Stomach smooth muscle (tissue), 2 donors: ENCODE results near the gene LMOD1.

ENCODE experiments used
- H3K27ac ChIP-seq: one replicate; pipeline ENCODE4 v1.7.0; 2013; ENCODE audit warnings: mild to moderate bottlenecking, low read length, inconsistent platforms
- H3K27me3 ChIP-seq, 2 donors: one replicate each; pipeline ENCODE4 v1.7.0; 2013; ENCODE audit warnings: low read length in 2 of 2; ENCODE audit not compliant: insufficient read depth in 2 of 2, control insufficient read depth in 1 of 2
- H3K36me3 ChIP-seq, 2 donors: one replicate each; pipeline ENCODE4 v1.7.0; 2013; ENCODE audit warnings: low read length in 2 of 2; ENCODE audit not compliant: control insufficient read depth in 2 of 2, insufficient read depth in 2 of 2
- H3K4me1 ChIP-seq: one replicate; pipeline ENCODE4 v1.7.0; 2013; ENCODE audit warnings: low read length; ENCODE audit not compliant: control insufficient read depth, insufficient read depth
- H3K4me3 ChIP-seq, 2 donors: one replicate each; pipeline ENCODE4 v1.7.0; 2013; ENCODE audit warnings: low read length in 2 of 2
- H3K9ac ChIP-seq, 2 donors: one replicate each; pipeline ENCODE4 v1.7.0; 2013; ENCODE audit warnings: low read length in 2 of 2, mild to moderate bottlenecking in 1 of 2
- H3K9me3 ChIP-seq, 2 donors: one replicate each; pipeline ENCODE4 v1.7.0; 2013; ENCODE audit warnings: low read length in 2 of 2; ENCODE audit not compliant: control insufficient read depth in 2 of 2
- donor health status: healthy.
- donor health status: Pancreatic carcinoma.

Gene LMOD1

GRCh38 chr1:201893431-201893830 lies 52.9 kb downstream of the LMOD1 start:
- no peaks in the 10 kb centered on the region for H3K27me3 ChIP-seq
- H3K9ac ChIP-seq: peak overlapping the region in 1 of 2 donors; percentile 21
- peak overlapping the region; percentile 94 for H3K27ac ChIP-seq
- peaks cover 77% of the 10 kb centered on the region for H3K4me1 ChIP-seq
- no peaks in the 10 kb centered on the region for H3K9me3 ChIP-seq
- peaks cover 10 to 19% of the 10 kb centered on the region in 2 donors for H3K36me3 ChIP-seq
- H3K4me3 ChIP-seq: no peak overlapping the region

GRCh38 chr1:201892211-201892610 lies 54.1 kb downstream of the LMOD1 start:
- Histone ChIP-seq H3K9ac (no peak overlapping the region), H3K9me3 (no peaks in the 10 kb centered on the region), H3K27ac (peak overlapping the region; percentile 49), H3K27me3 (no peaks in the 10 kb centered on the region), H3K4me3 (no peak overlapping the region), H3K4me1 (peaks cover 72% of the 10 kb centered on the region), H3K36me3 (peaks cover 0 to 9% of the 10 kb centered on the region in 2 donors)

DNA sequence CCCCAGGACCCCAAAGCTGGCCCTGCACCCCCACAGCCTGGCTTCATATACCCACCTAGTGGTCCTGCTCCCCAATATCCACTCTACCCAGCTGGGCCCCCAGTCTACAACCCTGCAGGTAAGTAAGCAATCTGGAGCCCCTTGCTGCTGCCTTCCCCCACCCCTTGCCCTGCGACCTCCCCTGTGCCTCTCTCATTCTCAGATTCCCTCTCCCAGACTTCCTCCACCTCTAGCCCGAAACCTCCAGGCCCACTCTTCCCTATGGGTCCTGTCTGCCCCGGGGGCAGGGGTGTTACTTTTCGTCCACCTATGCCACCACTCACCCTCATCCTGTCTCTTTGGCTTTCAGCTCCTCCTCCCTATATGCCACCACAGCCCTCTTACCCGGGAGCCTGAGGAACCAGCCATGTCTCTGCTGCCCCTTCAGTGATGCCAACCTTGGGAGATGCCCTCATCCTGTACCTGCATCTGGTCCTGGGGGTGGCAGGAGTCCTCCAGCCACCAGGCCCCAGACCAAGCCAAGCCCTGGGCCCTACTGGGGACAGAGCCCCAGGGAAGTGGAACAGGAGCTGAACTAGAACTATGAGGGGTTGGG lies 54.8 kb downstream of the LMOD1 start:
- peaks cover 0 to 2% of the 10 kb centered on the region in 2 donors for H3K36me3 ChIP-seq
- H3K4me3 ChIP-seq: no peak overlapping the region
- H3K9me3 ChIP-seq: no peaks in the 10 kb centered on the region
- peak overlapping the region; percentile 49 for H3K27ac ChIP-seq
- H3K9ac ChIP-seq: no peak overlapping the region
- no peaks in the 10 kb centered on the region for H3K27me3 ChIP-seq
- H3K4me1 ChIP-seq: peaks cover 66% of the 10 kb centered on the region

GRCh38 chr1:201890806-201891450 lies 55.4 kb downstream of the LMOD1 start:
- H3K27me3 ChIP-seq: no peaks in the 10 kb centered on the region
- no peaks in the 10 kb centered on the region for H3K9me3 ChIP-seq
- no peak overlapping the region for H3K4me3 ChIP-seq
- H3K27ac ChIP-seq: peak overlapping the region; percentile 53
- H3K4me1 ChIP-seq: peaks cover 60% of the 10 kb centered on the region
- no peaks in the 10 kb centered on the region for H3K36me3 ChIP-seq
- H3K9ac ChIP-seq: no peak overlapping the region

- peaks cover 59% of the 10 kb centered on the region for H3K4me1 ChIP-seq
- no peaks in the 10 kb centered on the region for H3K9me3 ChIP-seq
- H3K36me3 ChIP-seq: no peaks in the 10 kb centered on the region
- H3K4me3 ChIP-seq: no peak overlapping the region
- no peaks in the 10 kb centered on the region for H3K27me3 ChIP-seq
- H3K27ac ChIP-seq: peak overlapping the region; percentile 53
- peak overlapping the region in 1 of 2 donors; percentile 13 for H3K9ac ChIP-seq
These were observed 56.1 kb downstream of the LMOD1 start for GRCh38 chr1:201890223-201890622.

GRCh38 chr1:201889090-201889968 lies 57.0 kb downstream of the LMOD1 start:
- H3K4me1 ChIP-seq: peaks cover 64% of the 10 kb centered on the region
- no peaks in the 10 kb centered on the region for H3K27me3 ChIP-seq
- peak overlapping the region; percentile 64 to 79 for H3K9ac ChIP-seq
- H3K9me3 ChIP-seq: no peaks in the 10 kb centered on the region
- H3K4me3 ChIP-seq: peak overlapping the region; percentile 52 to 83
- peak overlapping the region; percentile 81 for H3K27ac ChIP-seq
- H3K36me3 ChIP-seq: no peaks in the 10 kb centered on the region

- peak within 1 kb of the TSS; percentile 64 to 79 for H3K9ac ChIP-seq
- no peaks in the 10 kb centered on the region for H3K9me3 ChIP-seq
- H3K27me3 ChIP-seq: no peaks in the 10 kb centered on the region
- H3K4me1 ChIP-seq: peaks cover 67% of the 10 kb centered on the region
- no peaks in the 10 kb centered on the region for H3K36me3 ChIP-seq
- peak within 1 kb of the TSS; percentile 81 for H3K27ac ChIP-seq
- H3K4me3 ChIP-seq: peak within 1 kb of the TSS; percentile 52 to 83
These were observed 57.9 kb downstream of the LMOD1 start, which contains the start of gene SHISA4 for GRCh38 chr1:201888282-201889089. Gene SHISA4, plus strand, starts transcription at chr1:201888898. Its CDS starts 97 bp downstream, at chr1:201888995.

DNA sequence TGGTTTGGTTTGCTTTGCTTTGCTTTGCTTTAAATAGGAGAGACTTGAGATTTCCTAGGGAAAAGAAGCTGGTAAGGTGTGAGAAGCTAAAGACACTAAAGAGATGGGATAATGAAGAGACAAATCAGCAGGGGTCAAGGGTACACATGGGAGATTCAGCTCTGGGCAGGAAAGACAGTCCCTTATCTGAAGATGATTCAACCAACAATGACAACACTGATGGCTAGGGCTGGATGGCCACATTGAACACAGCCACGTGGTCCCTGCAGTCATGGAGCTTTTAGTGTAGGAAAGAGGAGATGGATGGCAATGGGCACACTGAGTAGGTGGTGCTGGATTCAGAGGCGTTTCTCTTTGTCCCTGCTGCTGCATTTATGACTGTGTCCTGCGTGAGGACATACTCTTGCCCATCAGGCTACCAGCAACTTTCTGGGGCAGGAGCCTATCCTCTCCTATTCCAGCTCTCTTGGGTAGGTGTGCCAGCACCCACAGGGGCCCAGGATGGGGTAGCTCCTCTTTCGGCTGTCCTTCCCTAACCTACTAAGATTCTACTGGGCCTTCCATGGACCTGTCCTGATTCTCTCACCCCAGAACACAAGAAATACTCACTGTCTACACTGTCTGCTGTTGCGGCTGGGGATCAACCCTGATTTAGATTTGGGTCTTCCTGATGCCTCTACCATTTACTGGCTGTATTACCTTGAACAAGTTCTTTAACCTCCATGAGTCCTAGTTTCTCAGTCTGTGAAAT lies 59.1 kb downstream of the LMOD1 start:
- Histone ChIP-seq H3K4me3 (no peak overlapping the region), H3K36me3 (no peaks in the 10 kb centered on the region), H3K4me1 (peaks cover 61% of the 10 kb centered on the region), H3K9ac (no peak overlapping the region), H3K9me3 (no peaks in the 10 kb centered on the region), H3K27me3 (no peaks in the 10 kb centered on the region), H3K27ac (no peak overlapping the region)

GRCh38 chr1:201886103-201886885 lies 60.1 kb downstream of the LMOD1 start:
- no peak overlapping the region for H3K27ac ChIP-seq
- peaks cover 59% of the 10 kb centered on the region for H3K4me1 ChIP-seq
- no peak overlapping the region for H3K9ac ChIP-seq
- H3K4me3 ChIP-seq: no peak overlapping the region
- no peaks in the 10 kb centered on the region for H3K36me3 ChIP-seq
- H3K9me3 ChIP-seq: no peaks in the 10 kb centered on the region
- no peaks in the 10 kb centered on the region for H3K27me3 ChIP-seq
